Breast epithelium (tissue), 4 donors: ENCODE data around the gene ZFHX3. TPM values are rescaled to one million over a fixed set of nuclear protein-coding genes. Genes with fewer than 3 reads are reported as not detected.

Experiments
- DNase-seq, 2 donors: peaks; one replicate each; pipeline ENCODE4 v3.0.0-alpha.2; 2019; ENCODE audit warnings: low spot score in 2 of 2
- H3K27ac ChIP-seq, 2 donors: fragments of 200-600 bp; sonication (generic) in 1 of 2; one replicate each; pipeline ENCODE4 v1.5.1; 2016 to 2019; ENCODE audit warnings: mild to moderate bottlenecking in 1 of 2
- H3K27me3 ChIP-seq, 2 donors: fragments of 200-600 bp; sonication (generic) in 1 of 2; one replicate each; pipeline versions ENCODE4 v1.5.1 to v1.6.0; 2017 to 2019; ENCODE audit warnings: control low read depth in 1 of 2, mild to moderate bottlenecking in 1 of 2
- H3K36me3 ChIP-seq: fragments of 200-600 bp; one replicate; pipeline ENCODE4 v1.5.1; 2019
- H3K4me1 ChIP-seq, 2 donors: fragments of 200-600 bp; sonication (generic); one replicate each; pipeline ENCODE4 v1.5.1; 2016 to 2019; ENCODE audit warnings: control low read depth in 1 of 2
- H3K4me3 ChIP-seq, 3 donors: fragments of 200-600 bp; sonication (generic); 1 replicate in 2 of 3; 2 replicates in 1 of 3; pipeline ENCODE4 v1.5.1; 2016 to 2019; ENCODE audit warnings: mild to moderate bottlenecking in 3 of 3, moderate library complexity in 2 of 3
- H3K9me3 ChIP-seq, 2 donors: fragments of 200-600 bp; sonication (generic) in 1 of 2; one replicate each; pipeline ENCODE4 v1.5.1; 2016 to 2019; ENCODE audit warnings: control low read depth in 1 of 2
- POLR2A ChIP-seq: fragments of 450-650 bp; IDR thresholded peaks from one replicate; pipeline ENCODE4 v1.6.1; 2016; ENCODE audit warnings: antibody characterized with exemption, mild to moderate bottlenecking, moderate library complexity
- POLR2AphosphoS5 ChIP-seq, 3 donors: sonication (generic); formaldehyde crosslinking; IDR thresholded peaks; one replicate each; pipeline ENCODE4 v1.6.1; 2017; ENCODE audit warnings: antibody characterized with exemption in 3 of 3
- intact Hi-C: fragments of 100-400 bp; cut with DNase I; formaldehyde crosslinking; loops from one replicate; pipeline ENCODE4 v1.15.1; 2023; ENCODE audit warnings: low total_unique reads
- total RNA-seq, 3 donors: library from RNA; depleted of rRNA; stranded (reverse); fragments of >200 nt; gene quantifications; one replicate each; pipeline ENCODE4 v1.1.0, GENCODE V29; 2016
- TF ChIP-seq, protein P1 (sequence below), 3 donors: fragments of 450-650 bp; IDR thresholded peaks; one replicate each; pipeline ENCODE4 v1.5.1; 2016 to 2017; ENCODE audit warnings: antibody characterized with exemption in 3 of 3, mild to moderate bottlenecking in 3 of 3, moderate library complexity in 3 of 3

The ZFHX3 gene
- total RNA-seq, 3 donors from 2014 or later, result 10.8 to 36.0 (median 11.8) TPM

DNA sequence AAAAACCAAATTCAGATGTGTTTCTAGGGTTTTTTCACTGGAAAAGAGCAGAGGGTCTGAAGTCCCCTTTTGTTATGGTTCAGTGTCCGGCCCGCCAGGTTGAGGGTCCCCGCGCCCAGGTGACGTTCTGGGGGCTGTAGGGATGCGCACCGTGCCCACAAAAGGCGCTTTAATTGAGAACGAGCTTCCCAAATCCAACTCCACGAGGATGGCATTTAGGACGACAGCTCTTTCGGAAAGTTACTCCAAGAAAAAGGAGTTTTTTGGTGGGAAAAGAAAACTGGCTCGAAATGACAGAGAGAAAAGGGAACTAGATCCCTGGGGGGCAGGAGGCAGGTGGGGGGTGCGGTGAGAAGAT is 15.9 kb upstream of the ZFHX3 start:
- Histone ChIP-seq H3K9me3 (no peaks in the 10 kb centered on the region), H3K36me3 (no peaks in the 10 kb centered on the region), H3K4me1 (peaks cover 4 to 13% of the 10 kb centered on the region in 2 donors), H3K27ac (no peak overlapping the region), H3K4me3 (peak overlapping the region in 1 of 3 donors; percentile 24), H3K27me3 (peaks cover 3 to 61% of the 10 kb centered on the region in 2 donors)
- no peak for DNase-seq
- intact Hi-C loops, result no loop called here
- no peak for TF ChIP-seq POLR2A
- TF ChIP-seq, protein P1, sequence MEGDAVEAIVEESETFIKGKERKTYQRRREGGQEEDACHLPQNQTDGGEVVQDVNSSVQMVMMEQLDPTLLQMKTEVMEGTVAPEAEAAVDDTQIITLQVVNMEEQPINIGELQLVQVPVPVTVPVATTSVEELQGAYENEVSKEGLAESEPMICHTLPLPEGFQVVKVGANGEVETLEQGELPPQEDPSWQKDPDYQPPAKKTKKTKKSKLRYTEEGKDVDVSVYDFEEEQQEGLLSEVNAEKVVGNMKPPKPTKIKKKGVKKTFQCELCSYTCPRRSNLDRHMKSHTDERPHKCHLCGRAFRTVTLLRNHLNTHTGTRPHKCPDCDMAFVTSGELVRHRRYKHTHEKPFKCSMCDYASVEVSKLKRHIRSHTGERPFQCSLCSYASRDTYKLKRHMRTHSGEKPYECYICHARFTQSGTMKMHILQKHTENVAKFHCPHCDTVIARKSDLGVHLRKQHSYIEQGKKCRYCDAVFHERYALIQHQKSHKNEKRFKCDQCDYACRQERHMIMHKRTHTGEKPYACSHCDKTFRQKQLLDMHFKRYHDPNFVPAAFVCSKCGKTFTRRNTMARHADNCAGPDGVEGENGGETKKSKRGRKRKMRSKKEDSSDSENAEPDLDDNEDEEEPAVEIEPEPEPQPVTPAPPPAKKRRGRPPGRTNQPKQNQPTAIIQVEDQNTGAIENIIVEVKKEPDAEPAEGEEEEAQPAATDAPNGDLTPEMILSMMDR (IDR thresholded peaks at IDR 0.05), result no peak
- TF ChIP-seq POLR2AphosphoS5 (IDR thresholded peaks at IDR 0.05), result no peak

DNA sequence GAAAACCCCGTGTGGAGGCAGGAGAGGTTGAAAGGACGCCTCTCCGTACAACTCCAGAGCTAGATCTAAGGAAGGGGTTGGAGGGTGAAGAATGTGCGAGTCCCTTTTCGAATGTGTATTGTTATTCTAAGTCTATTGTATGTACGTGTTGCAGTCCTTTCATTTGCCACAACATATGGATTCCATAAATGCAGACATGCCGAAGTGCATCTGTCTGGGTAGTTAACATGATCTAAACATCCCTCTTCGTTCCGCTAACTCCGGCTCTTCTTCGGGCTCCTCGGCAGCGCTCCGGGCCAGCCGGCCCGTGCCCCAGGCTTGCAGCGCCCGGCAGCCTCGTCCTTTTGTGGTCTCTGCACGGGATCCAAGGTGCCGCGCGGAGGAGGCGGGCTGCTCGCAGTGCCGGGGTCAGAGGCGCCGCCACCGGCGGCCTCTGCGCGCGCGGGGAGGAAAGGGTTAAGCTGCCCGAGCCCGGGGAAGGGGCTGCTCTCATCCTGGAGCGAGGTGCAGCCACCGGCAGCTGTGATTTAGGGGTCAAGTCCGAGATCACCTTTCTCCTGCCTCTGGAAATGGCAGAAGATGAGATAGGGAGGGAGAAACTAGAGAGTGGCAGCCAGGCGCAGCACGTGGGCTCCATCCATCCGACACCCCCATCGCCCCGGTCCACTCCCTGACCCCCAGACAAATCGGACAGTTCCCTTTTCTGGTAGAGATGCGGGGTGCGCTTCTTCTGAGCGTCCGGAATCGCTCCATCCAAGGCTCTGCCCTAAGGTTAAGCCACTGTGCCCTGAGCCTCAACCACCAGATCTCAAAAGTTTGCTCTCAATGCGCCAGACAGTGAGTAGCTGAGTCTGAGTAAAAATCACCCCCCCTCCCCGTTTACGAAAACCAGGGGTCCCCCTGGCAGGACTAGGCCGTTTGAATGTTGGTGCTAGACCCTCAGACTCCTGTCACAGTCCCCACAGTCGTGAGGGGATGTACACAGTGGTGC is 15.1 kb upstream of the ZFHX3 start:
- H3K36me3 ChIP-seq, result no peaks in the 10 kb centered on the region
- DNase-seq, result no peak
- intact Hi-C loops, result no loop called here
- H3K27ac ChIP-seq, result no peak overlapping the region
- H3K4me3 ChIP-seq, result peak overlapping the region in 1 of 3 donors; percentile 10
- peaks cover 4 to 13% of the 10 kb centered on the region in 2 donors for H3K4me1 ChIP-seq
- H3K9me3 ChIP-seq, result no peaks in the 10 kb centered on the region
- H3K27me3 ChIP-seq, result peaks cover 3 to 61% of the 10 kb centered on the region in 2 donors
- TF ChIP-seq POLR2A (no peak), POLR2AphosphoS5 (IDR thresholded peaks at IDR 0.05) (no peak)
- TF ChIP-seq, protein P1 (IDR thresholded peaks at IDR 0.05), result no peak

DNA sequence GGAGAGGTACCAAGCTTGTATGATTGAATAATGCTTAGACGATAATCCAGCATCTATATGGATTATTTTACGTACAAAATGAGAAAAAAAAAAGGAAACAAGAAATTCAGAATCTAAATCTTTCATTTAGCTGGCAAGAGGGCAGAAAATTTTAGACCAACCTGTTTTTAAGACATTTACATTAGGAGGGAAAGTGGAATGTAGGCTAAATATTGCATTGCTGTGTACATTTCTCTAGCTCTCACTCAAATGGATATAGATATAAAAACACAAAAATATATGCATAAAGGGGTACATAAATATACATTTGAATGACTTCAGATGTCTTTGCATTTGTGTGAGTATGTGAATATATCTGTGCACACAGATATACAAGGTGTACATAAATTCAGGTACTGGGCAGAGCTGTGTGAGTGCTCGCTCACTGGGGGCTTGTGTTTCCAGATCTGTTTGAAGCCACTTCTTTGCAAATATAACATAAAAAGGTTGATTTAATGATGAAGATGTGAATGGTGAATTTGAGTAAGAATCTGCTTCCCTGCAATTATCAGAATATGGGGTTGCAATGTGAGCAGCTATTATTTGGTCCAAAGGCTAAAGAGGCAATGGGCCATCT is 14.2 kb upstream of the ZFHX3 start:
- Histone ChIP-seq H3K27ac (no peak overlapping the region), H3K27me3 (peaks cover 3 to 57% of the 10 kb centered on the region in 2 donors), H3K9me3 (no peaks in the 10 kb centered on the region), H3K4me3 (no peak overlapping the region), H3K36me3 (no peaks in the 10 kb centered on the region), H3K4me1 (peaks cover 4 to 13% of the 10 kb centered on the region in 2 donors)
- TF ChIP-seq, protein P1 (IDR thresholded peaks at IDR 0.05), result no peak
- TF ChIP-seq POLR2A (no peak), POLR2AphosphoS5 (IDR thresholded peaks at IDR 0.05) (no peak)
- DNase-seq, result no peak
- intact Hi-C loops, result no loop called here

DNA sequence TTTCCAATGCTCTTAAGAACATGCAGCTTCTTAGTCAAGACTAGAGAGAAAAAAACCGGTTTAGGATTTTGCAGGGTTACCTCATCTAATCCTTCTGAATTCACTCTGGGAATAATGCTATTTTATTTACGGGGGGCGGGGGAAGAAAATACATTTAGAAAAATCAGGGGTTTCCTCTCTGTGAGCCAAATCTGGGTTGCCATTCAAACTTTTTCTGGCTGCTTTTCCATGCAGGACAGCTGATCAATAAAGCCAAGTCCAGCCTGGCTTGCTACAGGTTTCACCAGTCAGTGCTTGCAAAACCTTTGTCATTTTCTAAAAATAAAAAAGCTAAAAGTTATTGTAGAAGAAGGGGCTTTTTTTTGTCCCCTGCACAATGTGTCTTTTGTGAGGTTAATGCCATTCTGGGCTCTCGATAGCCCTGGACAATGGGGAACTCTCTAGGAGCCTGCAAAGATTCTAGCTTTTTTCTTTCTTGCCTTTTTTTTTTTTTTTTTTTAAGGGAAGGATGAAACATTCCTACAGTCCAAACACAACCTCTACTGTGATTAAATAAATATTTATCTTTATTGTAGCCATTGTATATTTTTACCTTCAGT is 13.1 kb upstream of the ZFHX3 start:
- Histone ChIP-seq H3K27me3 (peaks cover 0 to 46% of the 10 kb centered on the region in 2 donors), H3K36me3 (no peaks in the 10 kb centered on the region), H3K9me3 (no peaks in the 10 kb centered on the region), H3K27ac (no peak overlapping the region), H3K4me1 (peaks cover 0 to 3% of the 10 kb centered on the region in 2 donors), H3K4me3 (no peak overlapping the region)
- intact Hi-C loops, result no loop called here
- TF ChIP-seq POLR2AphosphoS5 (IDR thresholded peaks at IDR 0.05) (no peak), POLR2A (no peak)
- TF ChIP-seq, protein P1 (IDR thresholded peaks at IDR 0.05), result no peak
- DNase-seq, result no peak
